H1 (cell line): ENCODE data around the gene TIMM23. TPM values are rescaled to one million over a fixed set of nuclear protein-coding genes. Genes with fewer than 3 reads are reported as not detected.

Source experiments
- CTCF ChIA-PET: fragments of 300-600 bp; sonication (Branson Sonifier 250); formaldehyde crosslinking; loops from one replicate; lab custom pipeline; 2021; ENCODE audit not compliant: partially characterized antibody; lab: Charles Lee
- POLR2A ChIA-PET: fragments of 300-600 bp; sonication (Branson Sonifier 250); formaldehyde crosslinking; loops from one replicate; lab custom pipeline; 2021; ENCODE audit warnings: inconsistent platforms; ENCODE audit not compliant: partially characterized antibody; lab: Charles Lee
- DNase-seq, 2 experiments: peaks; one replicate each; pipeline versions ENCODE4 v3.0.0 to v3.0.0-alpha.2; 2010 to 2022; ENCODE audit warnings: low spot score in 2 of 2, low read depth in 1 of 2, mixed read lengths in 1 of 2
- FAIRE-seq: peaks from 2 replicates; lab custom pipeline; 2011; peaks lifted over from hg19 to GRCh38; lab: Jason Lieb, UNC
- H2AFZ ChIP-seq: 2 replicates; pipeline ENCODE4 v1.8.1; 2012; ENCODE audit warnings: low read length, inconsistent platforms
- H2AK5ac ChIP-seq: 2 replicates; pipeline ENCODE4 v1.6.1; 2013; ENCODE audit warnings: low read depth, low read length
- H2BK120ac ChIP-seq: replicated peaks from 2 replicates; pipeline ENCODE3; 2013; ENCODE audit warnings: low read depth, low read length, inconsistent platforms
- H2BK12ac ChIP-seq: 2 replicates; pipeline ENCODE4 v1.6.1; 2013; ENCODE audit warnings: low read depth, low read length
- H2BK15ac ChIP-seq: 2 replicates; pipeline ENCODE4 v1.6.1; 2013; ENCODE audit warnings: low read length
- H2BK20ac ChIP-seq: 2 replicates; pipeline ENCODE4 v1.6.1; 2013; ENCODE audit warnings: low read length
- H2BK5ac ChIP-seq: 2 replicates; pipeline ENCODE4 v1.6.1; 2013; ENCODE audit warnings: low read depth, low read length
- H3K14ac ChIP-seq: 2 replicates; pipeline ENCODE4 v1.6.1; 2013; ENCODE audit warnings: inconsistent platforms; ENCODE audit not compliant: insufficient read length
- H3K18ac ChIP-seq: 2 replicates; pipeline ENCODE4 v1.6.1; 2013; ENCODE audit warnings: low read length; ENCODE audit errors: extremely low read depth
- H3K23ac ChIP-seq: 2 replicates; pipeline ENCODE4 v1.6.1; 2013; ENCODE audit warnings: inconsistent platforms; ENCODE audit not compliant: insufficient read length
- H3K23me2 ChIP-seq: 2 replicates; pipeline ENCODE4 v1.6.1; 2013; ENCODE audit warnings: low read depth, low read length
- H3K27ac ChIP-seq: 2 replicates; pipeline ENCODE4 v1.6.1; 2011; ENCODE audit warnings: low read depth, low read length, inconsistent platforms
- H3K27me3 ChIP-seq, 4 experiments: replicated peaks in 1 of 4; 1 replicate in 1 of 4; 2 replicates in 3 of 4; pipeline versions ENCODE4 v1.6.1 to v1.8.1; 2011 to 2013; ENCODE audit warnings: low read length in 3 of 4, mild to moderate bottlenecking in 3 of 4, inconsistent platforms in 2 of 4, mixed read lengths in 2 of 4, moderate library complexity in 1 of 4; ENCODE audit not compliant: control insufficient read depth in 3 of 4, insufficient read depth in 3 of 4; ENCODE audit errors: extremely low read depth in 1 of 4
- H3K36me3 ChIP-seq, 4 experiments: 2 replicates each; pipeline versions ENCODE4 v1.6.1 to v1.8.1; 2011 to 2013; ENCODE audit warnings: mild to moderate bottlenecking in 4 of 4, low read length in 3 of 4, moderate library complexity in 2 of 4, control low read depth in 1 of 4, inconsistent platforms in 1 of 4; ENCODE audit not compliant: insufficient read depth in 4 of 4, control insufficient read depth in 2 of 4
- H3K4ac ChIP-seq: replicated peaks from 2 replicates; pipeline ENCODE3; 2013; ENCODE audit warnings: low read length, low read depth, mixed read lengths, inconsistent platforms; ENCODE audit not compliant: insufficient read length
- H3K4me1 ChIP-seq, 4 experiments: replicated peaks in 1 of 4; 1 replicate in 1 of 4; 2 replicates in 3 of 4; pipeline versions ENCODE4 v1.6.1 to v1.8.1; 2011 to 2013; ENCODE audit warnings: low read length in 3 of 4, inconsistent platforms in 2 of 4, mixed read lengths in 1 of 4; ENCODE audit not compliant: insufficient read depth in 4 of 4, control insufficient read depth in 3 of 4
- H3K4me2 ChIP-seq, 2 experiments: 2 replicates each; pipeline versions ENCODE4 v1.6.1 to v1.8.1; 2011 to 2013; ENCODE audit warnings: low read depth in 2 of 2, low read length in 2 of 2, control low read depth in 1 of 2, inconsistent platforms in 1 of 2, mild to moderate bottlenecking in 1 of 2; ENCODE audit not compliant: insufficient read depth in 1 of 2
- H3K4me3 ChIP-seq, 4 experiments: fragments of 200-600, 300-600 bp in 1 of 4; sonication (generic), shearing (Covaris generic), sonication (Bioruptor Twin) in 1 of 4; 2 replicates each; pipeline versions ENCODE4 v1.5.1 to v1.8.1; 2011 to 2016; ENCODE audit warnings: low read length in 4 of 4, low read depth in 3 of 4, control low read depth in 2 of 4, inconsistent platforms in 2 of 4, mild to moderate bottlenecking in 2 of 4, mixed read lengths in 1 of 4, moderate library complexity in 1 of 4; ENCODE audit not compliant: insufficient read depth in 2 of 4; ENCODE audit errors: extremely low read depth in 1 of 4
- H3K56ac ChIP-seq: replicated peaks from 2 replicates; pipeline ENCODE3; 2013; ENCODE audit warnings: low read depth, mild to moderate bottlenecking, mixed read lengths, low read length, inconsistent platforms; ENCODE audit not compliant: insufficient read length
- H3K79me1 ChIP-seq: 2 replicates; pipeline ENCODE4 v1.6.1; 2013; ENCODE audit warnings: low read depth, low read length, control low read depth
- H3K79me2 ChIP-seq, 2 experiments: 2 replicates each; pipeline versions ENCODE4 v1.6.1 to v1.8.1; 2012 to 2013; ENCODE audit warnings: low read length in 2 of 2, mild to moderate bottlenecking in 2 of 2, inconsistent platforms in 1 of 2; ENCODE audit not compliant: insufficient read depth in 2 of 2, control insufficient read depth in 1 of 2
- H3K9ac ChIP-seq, 4 experiments: replicated peaks in 1 of 4; 1 replicate in 1 of 4; 2 replicates in 3 of 4; pipeline versions ENCODE4 v1.6.1 to v1.8.1; 2011 to 2013; ENCODE audit warnings: low read depth in 3 of 4, low read length in 3 of 4, control low read depth in 2 of 4, mild to moderate bottlenecking in 2 of 4, moderate library complexity in 2 of 4, inconsistent platforms in 1 of 4; ENCODE audit errors: extremely low read depth in 1 of 4
- H3K9me3 ChIP-seq, 2 experiments: 2 replicates each; pipeline versions ENCODE4 v1.6.1 to v1.8.1; 2012 to 2013; ENCODE audit warnings: mild to moderate bottlenecking in 2 of 2, moderate library complexity in 2 of 2, control low read depth in 1 of 2, inconsistent platforms in 1 of 2, low read depth in 1 of 2, low read length in 1 of 2, mixed read lengths in 1 of 2; ENCODE audit not compliant: insufficient read depth in 2 of 2
- H4K20me1 ChIP-seq, 2 experiments: replicated peaks in 1 of 2; 2 replicates each; pipeline versions ENCODE3 to v1.8.1; 2011 to 2013; ENCODE audit warnings: inconsistent platforms in 2 of 2, low read length in 2 of 2, mild to moderate bottlenecking in 1 of 2; ENCODE audit not compliant: insufficient read depth in 2 of 2, control insufficient read depth in 1 of 2
- H4K5ac ChIP-seq: 2 replicates; pipeline ENCODE4 v1.6.1; 2013; ENCODE audit warnings: low read length, low read depth, mixed read lengths, inconsistent platforms; ENCODE audit not compliant: insufficient read length
- H4K8ac ChIP-seq: 2 replicates; pipeline ENCODE4 v1.8.0; 2013; ENCODE audit warnings: mild to moderate bottlenecking, moderate library complexity, low read length, inconsistent platforms; ENCODE audit not compliant: insufficient read depth; ENCODE audit errors: extremely low read depth
- H4K91ac ChIP-seq: replicated peaks from 2 replicates; pipeline ENCODE3; 2013; ENCODE audit warnings: low read length, mixed read lengths, inconsistent platforms; ENCODE audit not compliant: insufficient read length
- BRCA1 ChIP-seq: IDR thresholded peaks from 2 replicates; pipeline ENCODE4 v1.6.1; 2012; ENCODE audit warnings: low read depth, low read length, improper control_type of control experiment
- JUND ChIP-seq: IDR thresholded peaks from 2 replicates; pipeline ENCODE4 v1.6.1; 2011; ENCODE audit warnings: mild to moderate bottlenecking, improper control_type of control experiment, low read length
- KDM4A ChIP-seq: IDR thresholded peaks from one replicate; pipeline ENCODE4 v1.7.1; 2012; ENCODE audit warnings: low read depth, mild to moderate bottlenecking, moderate library complexity, low read length, inconsistent platforms; ENCODE audit not compliant: severe bottlenecking
- NANOG ChIP-seq: IDR thresholded peaks from 2 replicates; pipeline ENCODE4 v1.6.1; 2011; ENCODE audit warnings: low read length, low read depth, mild to moderate bottlenecking, inconsistent platforms; ENCODE audit not compliant: insufficient read depth, poor library complexity, severe bottlenecking
- PHF8 ChIP-seq: fragments of 200-600 bp; sonication (generic); conservative IDR thresholded peaks from 2 replicates; pipeline ENCODE4 v1.7.1; 2012; ENCODE audit warnings: low read depth, mild to moderate bottlenecking, inconsistent platforms, low read length, moderate library complexity
- RAD21 ChIP-seq, 2 experiments: IDR thresholded peaks in 1 of 2; conservative IDR thresholded peaks in 1 of 2; 2 replicates each; pipeline ENCODE4 v1.6.1; 2011; ENCODE audit warnings: low read depth in 2 of 2, low read length in 2 of 2, improper control_type of control experiment in 1 of 2, inconsistent platforms in 1 of 2, mild to moderate bottlenecking in 1 of 2, moderate library complexity in 1 of 2
- SAP30 ChIP-seq: fragments of 300-600 bp; sonication (generic); IDR thresholded peaks from 2 replicates; pipeline ENCODE4 v1.7.1; 2012; ENCODE audit warnings: low read length, moderate library complexity, mild to moderate bottlenecking, inconsistent platforms; ENCODE audit not compliant: insufficient read depth, insufficient replicate concordance
- SIX5 ChIP-seq: IDR thresholded peaks from 2 replicates; pipeline ENCODE4 v1.6.1; 2011; ENCODE audit warnings: mild to moderate bottlenecking, low read depth, low read length
- SP2 ChIP-seq: IDR thresholded peaks from 2 replicates; pipeline ENCODE4 v1.6.1; 2012; ENCODE audit warnings: mild to moderate bottlenecking, low read length, inconsistent platforms
- WGBS, 2 experiments: shearing (Covaris generic) in 1 of 2; methylation state at CpG; one replicate each; pipeline versions ENCODE4 v1.1.6 to v1.1.7; 2013 to 2015; ENCODE audit warnings: low lambda C conversion rate in 2 of 2, mixed read lengths in 2 of 2, inconsistent platforms in 1 of 2, low coverage in 1 of 2, missing lambda C conversion rate in 1 of 2; ENCODE audit not compliant: insufficient replicate concordance in 2 of 2, insufficient coverage in 1 of 2, insufficient read length in 1 of 2; ENCODE audit errors: extremely low coverage in 1 of 2, missing lambda C conversion rate in 1 of 2; 5-methylcytosine and 5-hydroxymethylcytosine counted together
- polyA plus RNA-seq, 7 experiments: library from polyadenylated mRNA; depleted of rRNA in 3 of 7; stranded (reverse) in 5 of 7; unstranded in 2 of 7; fragments of >200 nt in 5 of 7; fragments of 200-250 nt in 2 of 7; gene quantifications; 1 replicate in 5 of 7; 2 replicates in 1 of 7; 4 replicates in 1 of 7; pipeline versions ENCODE4 v1.2.1 to v1.2.3, GENCODE V29; 2011 to 2013; ENCODE audit warnings: missing spikeins in 2 of 7, mixed read lengths in 2 of 7
- total RNA-seq: library from RNA; stranded (reverse); fragmentation: NEBNext Ultra II Directional; extraction: Animal tissue kit (Norgen Biotek cat#: 25700); gene quantifications from 2 replicates; pipeline ENCODE4 v1.2.1, GENCODE V29; 2021

Gene TIMM23
- total and polyA plus RNA-seq, 2 of the 8 experiments (the other 6 are each of a cell fraction or from before 2014, with no cell fraction given), result 101 to 130 TPM

GRCh38 chr10:46040004-46040403, 67.7 kb downstream of the TIMM23 start:
- Histone ChIP-seq H3K4ac (no peak overlapping the region), H4K8ac (no peak overlapping the region), H3K9ac (no peak overlapping the region), H2AK5ac (no peak overlapping the region), H3K36me3 (no peaks in the 10 kb centered on the region), H3K4me3 (no peak overlapping the region), H2BK120ac (no peak overlapping the region), H3K27ac (no peak overlapping the region), H2AFZ (no peak overlapping the region), H2BK20ac (no peak overlapping the region), H3K4me2 (no peak overlapping the region), H3K27me3 (no peaks in the 10 kb centered on the region), H3K18ac (no peak overlapping the region), H3K79me1 (no peaks in the 10 kb centered on the region), H3K9me3 (no peaks in the 10 kb centered on the region), H3K56ac (no peak overlapping the region), H2BK15ac (no peak overlapping the region), H3K23me2 (no peaks in the 10 kb centered on the region), H2BK5ac (no peak overlapping the region), H3K14ac (no peak overlapping the region), H3K23ac (no peak overlapping the region), H4K5ac (no peak overlapping the region), H4K20me1 (no peaks in the 10 kb centered on the region), H3K79me2 (no peaks in the 10 kb centered on the region), H4K91ac (no peak overlapping the region), H3K4me1 (peaks cover 0 to 3% (median 0%) of the 10 kb centered on the region in 4 experiments; a peak in 1 of 7 replicates), H2BK12ac (no peak overlapping the region)
- POLR2A ChIA-PET, result no interaction called here
- FAIRE-seq, result no peak
- CTCF ChIA-PET, result interaction anchor here (1.1 kb wide), 1 partner anchor 183 kb away, joined by 3 read pairs; no protein-coding TSS in a partner anchor
- 73% methylated on average over 3 of the region's 3 CpGs; no CpG with 5 or more reads in 1 of the 2 experiments for WGBS, 2 experiments
- DNase-seq, result no peak
- TF ChIP-seq SP2 (no peak), BRCA1 (no peak), NANOG (no peak), SIX5 (no peak), RAD21 (IDR thresholded peaks at IDR 0.05 in 1 of 2, conservative IDR thresholded peaks at IDR 0.05 in 1 of 2; ENCODE audit: low read depth in 2 of 2, low read length in 2 of 2) (no peak), JUND (no peak), PHF8 (no peak), SAP30 (no peak), KDM4A (no peak)
- TF ChIP-seq, all 59 proteins: peak for 0
